K562 (cell line): ENCODE measurements around the gene ANKRD60. TPM values are rescaled to one million over a fixed set of nuclear protein-coding genes. Genes with fewer than 3 reads are reported as not detected.

Source experiments
- ATAC-seq: fragments of 200-7000 bp; cut with Tn5 transposase; 3 replicates; pipeline ENCODE4 v1.9.1; 2020; ENCODE audit warnings: moderate library complexity
- BruUV-seq: library from RNA; stranded (reverse); fragments of 400-500 nt; replicated peaks from 2 replicates; lab custom pipeline; 2021; lab: Mats Ljungman, UMichigan
- CTCF ChIA-PET: fragments of 300-600 bp; formaldehyde crosslinking; extraction: SDS; loops from one replicate; lab custom pipeline; 2021; ENCODE audit warnings: low intra/inter-chr PET ratio; lab: Yijun Ruan, JAX
- POLR2A ChIA-PET: fragments of 300-600, 350-650 bp; sonication (Branson Sonifier 250); formaldehyde crosslinking; extraction: SDS; loops from one replicate; lab custom pipeline; 2021; ENCODE audit warnings: antibody characterized with exemption, inconsistent platforms; lab: Yijun Ruan, JAX
- DNase-seq, 4 experiments: peaks; one replicate each; pipeline versions ENCODE4 v3.0.0 to v3.0.0-alpha.2; 2011 to 2018; ENCODE audit warnings: low spot score in 3 of 4, mixed read lengths in 3 of 4; ENCODE audit errors: extremely low read depth in 1 of 4
- FAIRE-seq: peaks from 2 replicates; lab custom pipeline; 2011; peaks lifted over from hg19 to GRCh38; lab: Jason Lieb, UNC
- H2AFZ ChIP-seq: 2 replicates; pipeline ENCODE4 v1.6.0; 2011; ENCODE audit warnings: low read depth, low read length, control low read depth, inconsistent platforms
- H3K27ac ChIP-seq: fragments of 200-600 bp; 3 replicates; pipeline ENCODE4 v1.8.0; 2011; ENCODE audit warnings: low read depth, mild to moderate bottlenecking, control low read depth, inconsistent platforms, low read length, moderate library complexity, mixed read lengths; ENCODE audit errors: extremely low read depth
- H3K27me3 ChIP-seq, 2 experiments: fragments of 300-600 bp in 1 of 2; 2 replicates in 1 of 2; 3 replicates in 1 of 2; pipeline versions ENCODE4 v1.6.0 to v1.8.0; 2011; ENCODE audit warnings: inconsistent platforms in 2 of 2, low read length in 2 of 2, mild to moderate bottlenecking in 1 of 2, mixed read lengths in 1 of 2, moderate library complexity in 1 of 2; ENCODE audit not compliant: control insufficient read depth in 2 of 2, insufficient read depth in 2 of 2
- H3K36me3 ChIP-seq: fragments of 300-600 bp; 3 replicates; pipeline ENCODE4 v1.8.0; 2011; ENCODE audit warnings: mild to moderate bottlenecking, low read length, inconsistent platforms; ENCODE audit not compliant: control insufficient read depth, insufficient read depth
- H3K4me1 ChIP-seq, 2 experiments: fragments of 200-600 bp in 1 of 2; replicated peaks in 1 of 2; 2 replicates in 1 of 2; 3 replicates in 1 of 2; pipeline versions ENCODE4 v1.5.1 to v1.8.0; 2011; ENCODE audit warnings: inconsistent platforms in 2 of 2, low read length in 2 of 2, mild to moderate bottlenecking in 1 of 2, mixed read lengths in 1 of 2, moderate library complexity in 1 of 2; ENCODE audit not compliant: control insufficient read depth in 2 of 2, insufficient read depth in 2 of 2
- H3K4me2 ChIP-seq: 2 replicates; pipeline ENCODE4 v1.6.1; 2011; ENCODE audit warnings: low read length, control low read depth, inconsistent platforms, mixed read lengths; ENCODE audit not compliant: insufficient read depth
- H3K4me3 ChIP-seq: fragments of 200-600 bp; sonication (generic), shearing (Covaris generic); 2 replicates; pipeline ENCODE4 v1.5.1; 2016; ENCODE audit warnings: control low read depth, inconsistent platforms
- H3K79me2 ChIP-seq: fragments of 200-600 bp; 3 replicates; pipeline ENCODE4 v1.8.0; 2011; ENCODE audit warnings: low read length, inconsistent platforms; ENCODE audit not compliant: control insufficient read depth, insufficient read depth
- H3K9ac ChIP-seq, 2 experiments: 2 replicates each; pipeline versions ENCODE4 v1.6.0 to v1.6.1; 2011; ENCODE audit warnings: low read depth in 2 of 2, low read length in 2 of 2, control low read depth in 1 of 2, inconsistent platforms in 1 of 2, mild to moderate bottlenecking in 1 of 2, mixed read lengths in 1 of 2; ENCODE audit not compliant: insufficient read depth in 1 of 2
- H3K9me1 ChIP-seq: one replicate; pipeline ENCODE4 v1.6.0; 2011; ENCODE audit warnings: inconsistent platforms, mild to moderate bottlenecking, low read length, moderate library complexity; ENCODE audit not compliant: control insufficient read depth, insufficient read depth
- H3K9me3 ChIP-seq: replicated peaks from 2 replicates; pipeline ENCODE4 v1.5.1; 2011; ENCODE audit warnings: low read depth, low read length, inconsistent platforms; ENCODE audit not compliant: control insufficient read depth, insufficient read depth
- H4K20me1 ChIP-seq: replicated peaks from 2 replicates; pipeline ENCODE4 v1.6.1; 2011; ENCODE audit warnings: low read length, inconsistent platforms, mixed read lengths; ENCODE audit not compliant: control insufficient read depth, insufficient read depth
- HNRNPL ChIP-seq: fragments of 200-400 bp; formaldehyde crosslinking; IDR thresholded peaks from 2 replicates; pipeline ENCODE4 v1.6.1; 2017; ENCODE audit warnings: low read depth, mild to moderate bottlenecking, low read length
- JUND ChIP-seq, 2 experiments: IDR thresholded peaks; 2 replicates in 1 of 2; 3 replicates in 1 of 2; pipeline ENCODE4 v1.6.1; 2011; ENCODE audit warnings: borderline replicate concordance in 2 of 2, low read depth in 2 of 2, low read length in 2 of 2, improper control_type of control experiment in 1 of 2, missing biosample characterization in 1 of 2, missing genetic modification characterization in 1 of 2, missing genetic modification reagents in 1 of 2
- MAZ ChIP-seq, 2 experiments: fragments of 450-650 bp in 1 of 2; sonication (generic) in 1 of 2; formaldehyde crosslinking; IDR thresholded peaks in 1 of 2; conservative IDR thresholded peaks in 1 of 2; 2 replicates each; pipeline versions ENCODE4 v1.4.0 to v1.5.0; 2020; ENCODE audit warnings: mild to moderate bottlenecking in 1 of 2, missing genetic modification reagents in 1 of 2
- MNT ChIP-seq, 2 experiments: fragments of 450-650 bp; conservative IDR thresholded peaks; 2 replicates each; pipeline ENCODE4 v1.6.1; 2017; ENCODE audit warnings: mild to moderate bottlenecking in 2 of 2, moderate library complexity in 2 of 2
- MYC ChIP-seq, 2 experiments: fragments of 250-450 bp in 1 of 2; sonication (Bioruptor Pico) in 1 of 2; IDR thresholded peaks; 2 replicates each; pipeline versions ENCODE4 v1.5.1 to v1.6.1; 2012 to 2021; ENCODE audit warnings: low read depth in 2 of 2, borderline replicate concordance in 1 of 2, improper control_type of control experiment in 1 of 2, low read length in 1 of 2, mild to moderate bottlenecking in 1 of 2, moderate library complexity in 1 of 2
- PML ChIP-seq: IDR thresholded peaks from 2 replicates; pipeline ENCODE4 v1.6.1; 2012; ENCODE audit warnings: low read length, inconsistent platforms
- POLR2G ChIP-seq: fragments of 200-400 bp; formaldehyde crosslinking; IDR thresholded peaks from 2 replicates; pipeline ENCODE4 v1.6.1; 2017; ENCODE audit warnings: low read depth, mild to moderate bottlenecking, antibody characterized with exemption, low read length, moderate library complexity
- REST ChIP-seq, 2 experiments: fragments of 450-650 bp; formaldehyde crosslinking in 1 of 2; IDR thresholded peaks; 2 replicates each; pipeline versions ENCODE4 v1.4.0 to v1.6.1; 2014 to 2020; ENCODE audit warnings: mild to moderate bottlenecking in 2 of 2, borderline replicate concordance in 1 of 2, low read depth in 1 of 2
- WGBS: fragments of 100-300 bp; shearing (Covaris generic); methylation state at CpG from one replicate; pipeline ENCODE4 v1.1.6; 2016; ENCODE audit warnings: low coverage, mixed read lengths; ENCODE audit not compliant: insufficient coverage; ENCODE audit errors: missing lambda C conversion rate; 5-methylcytosine and 5-hydroxymethylcytosine counted together
- in situ Hi-C: fragments of 300-500 bp; cut with MboI; formaldehyde crosslinking; loops from 4 replicates; pipeline ENCODE4 v1.15.0; 2018; ENCODE audit warnings: inconsistent platforms, mixed read lengths
- intact Hi-C: fragments of 100-400 bp; cut with micrococcal nuclease; formaldehyde crosslinking; loops from 2 replicates; pipeline ENCODE4 v1.14.2; 2022
- polyA plus RNA-seq, 8 experiments: library from polyadenylated mRNA; depleted of rRNA in 4 of 8; stranded (reverse) in 5 of 8; unstranded in 3 of 8; fragments of >200 nt; fragmentation: Nextera tagmentation in 2 of 8; fragmentation: Illumina TruSeq in 1 of 8; extraction: Ambion mirVana in 2 of 8; extraction: Trizol in 1 of 8; gene quantifications; 2 replicates each; pipeline versions ENCODE4 v1.2.1 to v1.2.3, GENCODE V29; 2011 to 2014; ENCODE audit warnings: inconsistent platforms in 1 of 8, missing spikeins in 1 of 8
- total RNA-seq, 7 experiments: library from RNA; depleted of rRNA in 6 of 7; stranded (reverse); fragments of >200 nt in 6 of 7; fragmentation: Illumina TruSeq in 2 of 7; extraction: Trizol in 2 of 7; gene quantifications; 2 replicates each; pipeline versions ENCODE4 v1.2.1 to v1.2.3, GENCODE V29; 2011 to 2021; ENCODE audit warnings: low replicate concordance in 1 of 7

The ANKRD60 gene
- total and polyA plus RNA-seq, 9 of the 15 experiments (the other 6 are each of a cell fraction or from before 2014, with no cell fraction given) = not detected

GRCh38 chr20:58236612-58237317 is 8.3 kb upstream of the ANKRD60 start:
- Histone ChIP-seq H3K27ac (no peak overlapping the region; the same call in 2 of the 3 replicates), H3K4me2 (peak overlapping the region; percentile 77), H2AFZ (peak overlapping the region; percentile 77), H3K9me3 (no peaks in the 10 kb centered on the region), H3K79me2 (no peaks in the 10 kb centered on the region), H3K9me1 (no peaks in the 10 kb centered on the region), H3K4me1 (peaks cover 2 to 7% of the 10 kb centered on the region in 2 experiments; a peak in 2 of 5 replicates), H3K9ac (peak overlapping the region; percentile 45 to 84; a peak in 3 of 4 replicates), H3K4me3 (peak overlapping the region; percentile 35), H3K27me3 (no peaks in the 10 kb centered on the region), H4K20me1 (no peaks in the 10 kb centered on the region; the same call in 1 of the 2 replicates), H3K36me3 (no peaks in the 10 kb centered on the region)
- DNase-seq (peak; percentile 74 to 83 (median 79)), ATAC-seq (peak; percentile 95), FAIRE-seq (peak; percentile 90)
- 2% methylated on average over 43 of the region's 43 CpGs for WGBS
- in situ Hi-C loops = loop anchor here (25.0 kb wide), 2 partner anchors 401 to 576 kb away; no protein-coding TSS in a partner anchor
- ChIA-PET POLR2A (interaction anchor here (0.7 to 1.9 kb wide), 3 partner anchors 10 to 114 kb away, joined by 3 to 6 read pairs (median 5); no protein-coding TSS in a partner anchor), CTCF (interaction anchor here (0.6 to 5.4 kb wide), 3 partner anchors 211 to 603 kb away, joined by 3 to 63 read pairs (median 3); no protein-coding TSS in a partner anchor)
- intact Hi-C loops = loop anchor here (1.0 to 10.0 kb wide), 5 partner anchors 71 to 598 kb away; partner anchors contain the start of genes RAB22A and STX16
- BruUV-seq = no TSS peak
- TF ChIP-seq REST (IDR thresholded peaks at IDR 0.05; ENCODE audit: borderline replicate concordance) (peak; percentile 73), REST (CRISPR knock-in tag; IDR thresholded peaks at IDR 0.05; ENCODE audit: low read depth) (no peak), POLR2G (peak; percentile 50; the same call in 1 of the 2 replicates), JUND (IDR thresholded peaks at IDR 0.05; ENCODE audit: borderline replicate concordance, low read depth, low read length) (0 out of 2 replicates have a peak, but pooled peaks have one; percentile 21), JUND (tag; IDR thresholded peaks at IDR 0.05; ENCODE audit: borderline replicate concordance, low read depth, low read length) (no peak), MYC (IDR thresholded peaks at IDR 0.05; ENCODE audit: low read depth, low read length) (peak; percentile 55), MYC (CRISPR knock-in tag; IDR thresholded peaks at IDR 0.05; ENCODE audit: borderline replicate concordance, low read depth) (no peak), MAZ (CRISPR knock-in tag; conservative IDR thresholded peaks at IDR 0.05 in 1 of 2, IDR thresholded peaks at IDR 0.05 in 1 of 2) (peak in 1 of 2 experiments; percentile 30; a peak in 1 of 4 replicates), HNRNPL (no peak), MNT (conservative IDR thresholded peaks at IDR 0.05) (peak in 1 of 2 experiments; percentile 43; a peak in 2 of 4 replicates), PML (no peak)
